Naive thymus-derived CD4-positive, alpha-beta T cell (primary cell): ENCODE measurements around the gene IVL. TPM values are rescaled to one million over a fixed set of nuclear protein-coding genes. Genes with fewer than 3 reads are reported as not detected.

Experiments
- ATAC-seq: fragments of 150-1000 bp; cut with Tn5 transposase; 2 replicates; pipeline ENCODE4 v1.10.0; 2021; ENCODE audit warnings: mild to moderate bottlenecking, moderate library complexity
- CTCF ChIA-PET: fragments of 350-600 bp; sonication (Branson Sonifier 250); formaldehyde crosslinking; loops from one replicate; lab custom pipeline; 2021; ENCODE audit warnings: antibody characterized with exemption; lab: Charles Lee
- POLR2A ChIA-PET: fragments of 350-600 bp; sonication (Branson Sonifier 250); formaldehyde crosslinking; loops from one replicate; lab custom pipeline; 2021; ENCODE audit warnings: antibody characterized with exemption, inconsistent platforms; lab: Charles Lee
- DNase-seq, 9 donors: peaks; one replicate each; pipeline versions ENCODE4 v3.0.0 to v3.0.0-alpha.2; 2020 to 2022; ENCODE audit warnings: mixed read lengths in 1 of 9
- H3K27ac ChIP-seq: one replicate; pipeline ENCODE4 v1.7.0; 2013; ENCODE audit warnings: mild to moderate bottlenecking, low read depth, low read length, moderate library complexity
- H3K27me3 ChIP-seq, 2 donors: one replicate each; pipeline ENCODE4 v1.7.0; 2013; ENCODE audit warnings: low read length in 2 of 2, mild to moderate bottlenecking in 2 of 2, moderate library complexity in 2 of 2; ENCODE audit not compliant: control insufficient read depth in 2 of 2, insufficient read depth in 2 of 2
- H3K36me3 ChIP-seq, 3 experiments: 1 replicate in 2 of 3; 2 replicates in 1 of 3; pipeline ENCODE4 v1.7.0; 2013; ENCODE audit warnings: low read length in 3 of 3, mild to moderate bottlenecking in 3 of 3, moderate library complexity in 1 of 3; ENCODE audit not compliant: insufficient read depth in 3 of 3, control insufficient read depth in 2 of 3
- H3K4me1 ChIP-seq, 2 donors: one replicate each; pipeline ENCODE4 v1.7.0; 2013; ENCODE audit warnings: low read length in 2 of 2, mild to moderate bottlenecking in 2 of 2, moderate library complexity in 1 of 2; ENCODE audit not compliant: control insufficient read depth in 2 of 2, insufficient read depth in 2 of 2
- H3K4me3 ChIP-seq: 2 replicates; pipeline ENCODE4 v1.7.0; 2013; ENCODE audit warnings: mild to moderate bottlenecking, low read length
- H3K9me3 ChIP-seq, 3 experiments: 1 replicate in 2 of 3; 2 replicates in 1 of 3; pipeline ENCODE4 v1.7.0; 2013; ENCODE audit warnings: low read length in 3 of 3; ENCODE audit not compliant: control insufficient read depth in 2 of 3
- H3K27ac Mint-ChIP-seq, 9 donors: one replicate each; pipeline ENCODE4 v1.8.0; 2020 to 2022; ENCODE audit warnings: mixed read lengths in 9 of 9, mild to moderate bottlenecking in 8 of 9, moderate library complexity in 5 of 9, inconsistent platforms in 2 of 9
- H3K27me3 Mint-ChIP-seq, 5 donors: one replicate each; pipeline ENCODE4 v1.8.0; 2021 to 2022; ENCODE audit warnings: mixed read lengths in 5 of 5, mild to moderate bottlenecking in 1 of 5
- H3K36me3 Mint-ChIP-seq, 5 donors: one replicate each; pipeline ENCODE4 v1.8.0; 2020 to 2022; ENCODE audit warnings: mixed read lengths in 5 of 5, mild to moderate bottlenecking in 3 of 5, inconsistent platforms in 1 of 5
- H3K4me1 Mint-ChIP-seq, 7 donors: one replicate each; pipeline ENCODE4 v1.8.0; 2020 to 2022; ENCODE audit warnings: mixed read lengths in 7 of 7, mild to moderate bottlenecking in 3 of 7, inconsistent platforms in 1 of 7
- H3K4me3 Mint-ChIP-seq, 10 donors: one replicate each; pipeline ENCODE4 v1.8.0; 2020 to 2022; ENCODE audit warnings: mild to moderate bottlenecking in 10 of 10, mixed read lengths in 10 of 10, moderate library complexity in 6 of 10, inconsistent platforms in 2 of 10
- H3K9me3 Mint-ChIP-seq, 11 donors: one replicate each; pipeline ENCODE4 v1.8.0; 2020 to 2022; ENCODE audit warnings: mixed read lengths in 11 of 11, mild to moderate bottlenecking in 4 of 11, inconsistent platforms in 1 of 11, moderate library complexity in 1 of 11
- intact Hi-C, 2 donors: fragments of 100-400 bp; cut with micrococcal nuclease; formaldehyde crosslinking; loops; one replicate each; pipeline ENCODE4 v1.15.1; 2023
- polyA plus RNA-seq, 2 donors: library from polyadenylated mRNA; unstranded; fragments of 300-500 nt; fragmentation: Illumina TruSeq; gene quantifications; one replicate each; pipeline ENCODE4 v1.2.3, GENCODE V29; 2021
- total RNA-seq, 6 experiments: library from RNA in 5 of 6; stranded (reverse) in 5 of 6; gene quantifications; 1 replicate in 5 of 6; 2 replicates in 1 of 6; pipeline ENCODE4 v1.2.3 and lab custom pipeline; 2021 to 2026

The IVL gene
- total and polyA plus RNA-seq, 7 experiments from 2014 or later, result not detected

- Histone ChIP-seq H3K27ac (no peak overlapping the region), H3K4me1 (no peaks in the 10 kb centered on the region), H3K27me3 (no peaks in the 10 kb centered on the region), H3K36me3 (no peaks in the 10 kb centered on the region), H3K4me3 (no peak overlapping the region), H3K9me3 (no peaks in the 10 kb centered on the region)
- DNase-seq, result no peak
- Mint-ChIP-seq H3K27ac (no peak overlapping the region), H3K4me1 (no peaks in the 10 kb centered on the region), H3K9me3 (peaks cover 0 to 5% (median 0%) of the 10 kb centered on the region in 11 donors), H3K36me3 (no peaks in the 10 kb centered on the region), H3K4me3 (no peak overlapping the region), H3K27me3 (peaks cover 5 to 31% (median 21%) of the 10 kb centered on the region in 5 donors)
- intact Hi-C loops, result no loop called here
- POLR2A ChIA-PET, result no interaction called here
- CTCF ChIA-PET, result no interaction called here
- ATAC-seq, result no peak
These were observed 21.5 kb upstream of the IVL start for GRCh38 chr1:152886758-152887409.

- Mint-ChIP-seq H3K9me3 (peaks cover 0 to 5% (median 0%) of the 10 kb centered on the region in 11 donors), H3K27ac (no peak overlapping the region), H3K36me3 (no peaks in the 10 kb centered on the region), H3K4me1 (no peaks in the 10 kb centered on the region), H3K27me3 (peaks cover 5 to 42% (median 25%) of the 10 kb centered on the region in 5 donors), H3K4me3 (no peak overlapping the region)
- H3K27ac ChIP-seq, result no peak overlapping the region
- no peak overlapping the region for H3K4me3 ChIP-seq
- H3K27me3 ChIP-seq, result peaks cover 0 to 5% of the 10 kb centered on the region in 2 donors
- H3K4me1 ChIP-seq, result no peaks in the 10 kb centered on the region
- intact Hi-C loops, result no loop called here
- CTCF ChIA-PET, result no interaction called here
- H3K9me3 ChIP-seq, result no peaks in the 10 kb centered on the region
- no peaks in the 10 kb centered on the region for H3K36me3 ChIP-seq
- DNase-seq, result no peak
- POLR2A ChIA-PET, result no interaction called here
- ATAC-seq, result no peak
These were observed 20.2 kb upstream of the IVL start for GRCh38 chr1:152888126-152888525.

GRCh38 chr1:152899027-152899426, 9.3 kb upstream of the IVL start:
- Histone ChIP-seq H3K4me1 (no peaks in the 10 kb centered on the region), H3K9me3 (no peaks in the 10 kb centered on the region), H3K36me3 (no peaks in the 10 kb centered on the region), H3K27ac (no peak overlapping the region), H3K4me3 (no peak overlapping the region), H3K27me3 (no peaks in the 10 kb centered on the region)
- H3K36me3 Mint-ChIP-seq, result no peaks in the 10 kb centered on the region
- ChIA-PET CTCF (no interaction called here), POLR2A (no interaction called here)
- no peak overlapping the region for H3K27ac Mint-ChIP-seq
- H3K27me3 Mint-ChIP-seq, result peaks cover 14 to 60% (median 43%) of the 10 kb centered on the region in 5 donors
- no peak for DNase-seq
- H3K4me1 Mint-ChIP-seq, result no peaks in the 10 kb centered on the region
- H3K9me3 Mint-ChIP-seq, result no peaks in the 10 kb centered on the region
- intact Hi-C loops, result no loop called here
- H3K4me3 Mint-ChIP-seq, result no peak overlapping the region
- ATAC-seq, result no peak

GRCh38 chr1:152899883-152900282, 8.5 kb upstream of the IVL start:
- DNase-seq (no peak), ATAC-seq (no peak)
- ChIA-PET POLR2A (no interaction called here), CTCF (no interaction called here)
- Histone ChIP-seq H3K27me3 (no peaks in the 10 kb centered on the region), H3K9me3 (no peaks in the 10 kb centered on the region), H3K27ac (no peak overlapping the region), H3K36me3 (no peaks in the 10 kb centered on the region), H3K4me1 (no peaks in the 10 kb centered on the region), H3K4me3 (no peak overlapping the region)
- Mint-ChIP-seq H3K9me3 (no peaks in the 10 kb centered on the region), H3K27me3 (peaks cover 9 to 55% (median 38%) of the 10 kb centered on the region in 5 donors), H3K27ac (no peak overlapping the region), H3K4me3 (no peak overlapping the region), H3K4me1 (no peaks in the 10 kb centered on the region), H3K36me3 (no peaks in the 10 kb centered on the region)
- intact Hi-C loops, result no loop called here

DNA sequence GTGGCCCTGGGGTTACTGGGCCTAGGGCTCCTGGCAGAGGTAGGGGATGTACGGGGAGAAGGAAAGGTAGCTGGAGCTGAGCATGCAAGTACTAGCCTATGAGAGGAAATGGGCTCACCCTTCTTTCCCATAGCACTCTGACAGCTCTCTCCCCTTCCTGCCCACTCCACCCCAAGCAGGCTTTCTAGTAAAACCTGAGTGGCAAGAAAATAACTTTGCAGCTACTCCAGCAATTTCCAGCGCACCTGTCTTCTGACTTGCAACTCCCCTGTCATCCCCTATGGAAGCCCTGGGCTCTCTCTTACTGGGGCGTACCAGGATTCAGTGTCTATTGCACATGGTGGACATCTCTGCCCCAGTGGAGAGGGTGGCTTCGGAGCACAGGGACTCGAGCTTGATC, 6.7 kb upstream of the IVL start:
- ChIA-PET POLR2A (no interaction called here), CTCF (no interaction called here)
- Mint-ChIP-seq H3K36me3 (no peaks in the 10 kb centered on the region), H3K27me3 (peaks cover 4 to 58% (median 38%) of the 10 kb centered on the region in 5 donors), H3K4me1 (no peaks in the 10 kb centered on the region), H3K9me3 (peaks cover 0 to 1% (median 0%) of the 10 kb centered on the region in 11 donors), H3K27ac (no peak overlapping the region), H3K4me3 (no peak overlapping the region)
- intact Hi-C loops, result no loop called here
- Histone ChIP-seq H3K4me1 (no peaks in the 10 kb centered on the region), H3K4me3 (no peak overlapping the region), H3K36me3 (no peaks in the 10 kb centered on the region), H3K9me3 (no peaks in the 10 kb centered on the region), H3K27ac (no peak overlapping the region), H3K27me3 (peaks cover 0 to 5% of the 10 kb centered on the region in 2 donors)
- DNase-seq (no peak), ATAC-seq (no peak)

GRCh38 chr1:152902636-152903035, 5.7 kb upstream of the IVL start:
- no peaks in the 10 kb centered on the region for H3K36me3 ChIP-seq
- Mint-ChIP-seq H3K27ac (no peak overlapping the region), H3K9me3 (peaks cover 0 to 1% (median 0%) of the 10 kb centered on the region in 11 donors), H3K4me1 (no peaks in the 10 kb centered on the region), H3K36me3 (no peaks in the 10 kb centered on the region), H3K27me3 (peaks cover 0 to 56% (median 37%) of the 10 kb centered on the region in 5 donors), H3K4me3 (no peak overlapping the region)
- ChIA-PET CTCF (no interaction called here), POLR2A (no interaction called here)
- intact Hi-C loops, result no loop called here
- DNase-seq (no peak), ATAC-seq (no peak)
- no peak overlapping the region for H3K4me3 ChIP-seq
- H3K27me3 ChIP-seq, result peaks cover 0 to 5% of the 10 kb centered on the region in 2 donors
- H3K27ac ChIP-seq, result no peak overlapping the region
- no peaks in the 10 kb centered on the region for H3K9me3 ChIP-seq
- H3K4me1 ChIP-seq, result no peaks in the 10 kb centered on the region
